ENCODE measurements around the gene RXRA. TPM values are rescaled to one million over a fixed set of nuclear protein-coding genes. Genes with fewer than 3 reads are reported as not detected.

RXRA gene
- total and polyA plus RNA-seq, 4 donors: 41.5 to 116 (median 74.1) TPM

DNA sequence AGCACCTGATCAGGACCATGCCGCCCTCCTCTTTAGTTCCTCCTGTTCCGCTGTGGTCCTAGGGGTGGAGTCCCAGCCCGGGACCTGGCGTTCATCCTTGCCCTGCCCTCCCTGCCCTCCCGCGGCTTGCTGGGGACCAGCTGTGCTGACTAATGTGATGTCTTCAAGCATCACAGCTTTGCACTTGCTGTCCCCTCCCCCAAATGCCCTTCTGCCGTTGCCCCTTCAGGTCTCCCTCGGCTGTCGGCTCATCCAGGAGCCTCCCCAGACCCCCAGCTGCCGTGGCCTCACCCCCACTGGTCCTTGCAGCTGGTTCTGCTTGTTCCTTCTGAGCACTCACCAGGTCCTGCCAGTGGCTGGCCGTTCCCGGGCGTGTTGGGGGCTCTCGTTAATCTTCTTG is 19.9 kb downstream of the RXRA start:
- TF ChIP-seq FOXA2 (IDR thresholded peaks at IDR 0.05) (no peak), YY1 (IDR thresholded peaks at IDR 0.05) (no peak), EGR1 (IDR thresholded peaks at IDR 0.05; ENCODE audit: low read depth in 2 of 2) (no peak), FOXA1 (IDR thresholded peaks at IDR 0.05) (no peak), RXRA (IDR thresholded peaks at IDR 0.05) (no peak), NR2F2 (IDR thresholded peaks at IDR 0.05) (no peak)
- TF ChIP-seq, protein P1, sequence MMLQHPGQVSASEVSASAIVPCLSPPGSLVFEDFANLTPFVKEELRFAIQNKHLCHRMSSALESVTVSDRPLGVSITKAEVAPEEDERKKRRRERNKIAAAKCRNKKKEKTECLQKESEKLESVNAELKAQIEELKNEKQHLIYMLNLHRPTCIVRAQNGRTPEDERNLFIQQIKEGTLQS (IDR thresholded peaks at IDR 0.05): no peak
- TF ChIP-seq, protein P2, sequence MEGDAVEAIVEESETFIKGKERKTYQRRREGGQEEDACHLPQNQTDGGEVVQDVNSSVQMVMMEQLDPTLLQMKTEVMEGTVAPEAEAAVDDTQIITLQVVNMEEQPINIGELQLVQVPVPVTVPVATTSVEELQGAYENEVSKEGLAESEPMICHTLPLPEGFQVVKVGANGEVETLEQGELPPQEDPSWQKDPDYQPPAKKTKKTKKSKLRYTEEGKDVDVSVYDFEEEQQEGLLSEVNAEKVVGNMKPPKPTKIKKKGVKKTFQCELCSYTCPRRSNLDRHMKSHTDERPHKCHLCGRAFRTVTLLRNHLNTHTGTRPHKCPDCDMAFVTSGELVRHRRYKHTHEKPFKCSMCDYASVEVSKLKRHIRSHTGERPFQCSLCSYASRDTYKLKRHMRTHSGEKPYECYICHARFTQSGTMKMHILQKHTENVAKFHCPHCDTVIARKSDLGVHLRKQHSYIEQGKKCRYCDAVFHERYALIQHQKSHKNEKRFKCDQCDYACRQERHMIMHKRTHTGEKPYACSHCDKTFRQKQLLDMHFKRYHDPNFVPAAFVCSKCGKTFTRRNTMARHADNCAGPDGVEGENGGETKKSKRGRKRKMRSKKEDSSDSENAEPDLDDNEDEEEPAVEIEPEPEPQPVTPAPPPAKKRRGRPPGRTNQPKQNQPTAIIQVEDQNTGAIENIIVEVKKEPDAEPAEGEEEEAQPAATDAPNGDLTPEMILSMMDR (IDR thresholded peaks at IDR 0.05; ENCODE audit: low read depth, low read length, missing input control): no peak
- H3K4me1 ChIP-seq (ENCODE audit: control insufficient read depth in 4 of 4, insufficient read depth in 4 of 4, low read length in 3 of 4): peaks cover 71 to 100% (median 95%) of the 10 kb centered on the region in 4 donors

DNA sequence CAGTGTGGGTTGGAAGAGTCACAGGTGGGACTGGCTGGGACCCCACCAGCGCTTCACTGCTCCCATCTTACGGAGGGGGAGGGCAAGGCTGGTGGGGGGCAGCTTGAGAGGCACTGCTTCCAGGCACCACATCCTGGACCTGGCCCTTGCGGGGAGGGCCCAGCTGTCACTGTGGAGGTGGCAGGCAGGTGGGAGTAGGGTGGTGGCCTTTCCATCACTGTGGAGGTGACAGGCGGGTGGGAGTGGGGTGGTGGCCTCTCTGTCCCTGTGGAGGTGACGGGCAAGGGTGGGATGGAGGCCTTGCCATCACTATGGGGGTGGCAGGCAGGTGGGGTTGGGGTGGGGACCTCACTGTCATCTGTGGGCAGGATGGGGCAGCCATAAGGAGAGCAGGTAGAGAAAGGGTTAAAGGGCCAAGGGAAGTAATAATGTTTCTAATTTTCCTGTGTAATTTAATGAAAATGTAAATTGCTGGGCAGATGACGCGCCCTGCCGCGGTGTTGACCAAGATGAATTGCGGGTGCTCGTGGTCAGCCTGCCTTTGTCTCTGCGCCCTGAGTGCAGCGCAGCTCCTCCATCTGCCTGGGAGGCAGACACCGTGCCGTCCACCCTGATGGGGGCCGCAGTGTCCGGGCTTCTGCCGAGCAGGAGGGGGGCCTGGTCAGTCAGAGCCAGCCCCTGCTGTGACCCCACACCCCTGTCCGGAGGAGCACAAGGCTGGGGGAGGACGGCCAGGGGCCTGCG is 20.8 kb downstream of the RXRA start:
- TF ChIP-seq HNF4A (conservative IDR thresholded peaks at IDR 0.05): no peak
- TF ChIP-seq NR2F2 (IDR thresholded peaks at IDR 0.05): no peak
- no peak for TF ChIP-seq JUND (IDR thresholded peaks at IDR 0.05)
- TF ChIP-seq, protein P3, sequence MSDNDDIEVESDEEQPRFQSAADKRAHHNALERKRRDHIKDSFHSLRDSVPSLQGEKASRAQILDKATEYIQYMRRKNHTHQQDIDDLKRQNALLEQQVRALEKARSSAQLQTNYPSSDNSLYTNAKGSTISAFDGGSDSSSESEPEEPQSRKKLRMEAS (IDR thresholded peaks at IDR 0.05): no peak
- TF ChIP-seq FOXA2 (IDR thresholded peaks at IDR 0.05): no peak
- no peak for TF ChIP-seq RAD21 (IDR thresholded peaks at IDR 0.05)
- TF ChIP-seq, protein P4, sequence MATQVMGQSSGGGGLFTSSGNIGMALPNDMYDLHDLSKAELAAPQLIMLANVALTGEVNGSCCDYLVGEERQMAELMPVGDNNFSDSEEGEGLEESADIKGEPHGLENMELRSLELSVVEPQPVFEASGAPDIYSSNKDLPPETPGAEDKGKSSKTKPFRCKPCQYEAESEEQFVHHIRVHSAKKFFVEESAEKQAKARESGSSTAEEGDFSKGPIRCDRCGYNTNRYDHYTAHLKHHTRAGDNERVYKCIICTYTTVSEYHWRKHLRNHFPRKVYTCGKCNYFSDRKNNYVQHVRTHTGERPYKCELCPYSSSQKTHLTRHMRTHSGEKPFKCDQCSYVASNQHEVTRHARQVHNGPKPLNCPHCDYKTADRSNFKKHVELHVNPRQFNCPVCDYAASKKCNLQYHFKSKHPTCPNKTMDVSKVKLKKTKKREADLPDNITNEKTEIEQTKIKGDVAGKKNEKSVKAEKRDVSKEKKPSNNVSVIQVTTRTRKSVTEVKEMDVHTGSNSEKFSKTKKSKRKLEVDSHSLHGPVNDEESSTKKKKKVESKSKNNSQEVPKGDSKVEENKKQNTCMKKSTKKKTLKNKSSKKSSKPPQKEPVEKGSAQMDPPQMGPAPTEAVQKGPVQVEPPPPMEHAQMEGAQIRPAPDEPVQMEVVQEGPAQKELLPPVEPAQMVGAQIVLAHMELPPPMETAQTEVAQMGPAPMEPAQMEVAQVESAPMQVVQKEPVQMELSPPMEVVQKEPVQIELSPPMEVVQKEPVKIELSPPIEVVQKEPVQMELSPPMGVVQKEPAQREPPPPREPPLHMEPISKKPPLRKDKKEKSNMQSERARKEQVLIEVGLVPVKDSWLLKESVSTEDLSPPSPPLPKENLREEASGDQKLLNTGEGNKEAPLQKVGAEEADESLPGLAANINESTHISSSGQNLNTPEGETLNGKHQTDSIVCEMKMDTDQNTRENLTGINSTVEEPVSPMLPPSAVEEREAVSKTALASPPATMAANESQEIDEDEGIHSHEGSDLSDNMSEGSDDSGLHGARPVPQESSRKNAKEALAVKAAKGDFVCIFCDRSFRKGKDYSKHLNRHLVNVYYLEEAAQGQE (IDR thresholded peaks at IDR 0.05): no peak
- TF ChIP-seq, protein P1 (IDR thresholded peaks at IDR 0.05): no peak
- no peak for TF ChIP-seq GABPA (IDR thresholded peaks at IDR 0.05 in 1 of 2, conservative IDR thresholded peaks at IDR 0.05 in 1 of 2)
- TF ChIP-seq TAF1 (conservative IDR thresholded peaks at IDR 0.05): no peak
- no peak for TF ChIP-seq EGR1 (IDR thresholded peaks at IDR 0.05; ENCODE audit: low read depth in 2 of 2)
- no peak for TF ChIP-seq SP1 (IDR thresholded peaks at IDR 0.05)

More for the DNA sequence above, 19.9 kb downstream of the RXRA start:
- Histone ChIP-seq H3K9ac (ENCODE audit: low read depth in 1 of 2, low read length in 2 of 2) (no peak overlapping the region), H3K27ac (ENCODE audit: low read depth in 1 of 2, low read length in 2 of 2) (peak overlapping the region in 1 of 2 donors; percentile 14), H3K4me3 (ENCODE audit: low read depth in 1 of 3, low read length in 3 of 3) (no peak overlapping the region), H3K36me3 (ENCODE audit: control insufficient read depth in 4 of 4, insufficient read depth in 3 of 4, low read depth in 1 of 4, low read length in 3 of 4) (no peaks in the 10 kb centered on the region), H3K27me3 (ENCODE audit: control insufficient read depth in 4 of 4, insufficient read depth in 4 of 4, low read length in 3 of 4) (no peaks in the 10 kb centered on the region), H3K9me3 (ENCODE audit: control insufficient read depth in 4 of 4, low read length in 3 of 4) (no peaks in the 10 kb centered on the region)
- no peak for DNase-seq (ENCODE audit: low spot score)
- 50% methylated on average over 14 of the region's 14 CpGs for WGBS

More for the DNA sequence above, 20.8 kb downstream of the RXRA start:
- Histone ChIP-seq H3K27me3 (ENCODE audit: control insufficient read depth in 4 of 4, insufficient read depth in 4 of 4, low read length in 3 of 4) (no peaks in the 10 kb centered on the region), H3K36me3 (ENCODE audit: control insufficient read depth in 4 of 4, insufficient read depth in 3 of 4, low read depth in 1 of 4, low read length in 3 of 4) (no peaks in the 10 kb centered on the region), H3K9me3 (ENCODE audit: control insufficient read depth in 4 of 4, low read length in 3 of 4) (no peaks in the 10 kb centered on the region), H3K4me1 (ENCODE audit: control insufficient read depth in 4 of 4, insufficient read depth in 4 of 4, low read length in 3 of 4) (peaks cover 65 to 100% (median 95%) of the 10 kb centered on the region in 4 donors), H3K27ac (ENCODE audit: low read depth in 1 of 2, low read length in 2 of 2) (peak overlapping the region; percentile 0 to 61), H3K9ac (ENCODE audit: low read depth in 1 of 2, low read length in 2 of 2) (peak overlapping the region in 1 of 2 donors; percentile 42), H3K4me3 (ENCODE audit: low read depth in 1 of 3, low read length in 3 of 3) (no peak overlapping the region)
- DNase-seq (ENCODE audit: low spot score): no peak
- WGBS: 84% methylated on average over 21 of the region's 21 CpGs
